HepG2 (cell line): Measurements from ENCODE around the gene AVPR1A. TPM values are rescaled to one million over a fixed set of nuclear protein-coding genes. Genes with fewer than 3 reads are reported as not detected.

Source experiments
- ATF2 ChIP-seq: sonication (generic); formaldehyde crosslinking; IDR thresholded peaks from 2 replicates; pipeline ENCODE4 v1.4.0; 2020; ENCODE audit warnings: missing genetic modification reagents
- ATF4 ChIP-seq, 2 experiments: fragments of 450-650 bp in 1 of 2; sonication (generic) in 1 of 2; formaldehyde crosslinking; IDR thresholded peaks; 2 replicates each; pipeline versions ENCODE4 v1.5.0 to v1.8.0; 2020 to 2022; ENCODE audit warnings: mild to moderate bottlenecking in 1 of 2, missing genetic modification reagents in 1 of 2
- ATM ChIP-seq: fragments of 450-650 bp; IDR thresholded peaks from 2 replicates; pipeline ENCODE4 v1.7.1; 2017; ENCODE audit warnings: mild to moderate bottlenecking, borderline replicate concordance
- CEBPB ChIP-seq: IDR thresholded peaks from 2 replicates; pipeline ENCODE4 v1.6.1; 2011; ENCODE audit warnings: low read depth, low read length, improper control_type of control experiment, borderline replicate concordance
- CEBPG ChIP-seq: IDR thresholded peaks from 2 replicates; pipeline ENCODE4 v1.6.1; 2016
- FOSL1 ChIP-seq: sonication (generic); formaldehyde crosslinking; IDR thresholded peaks from 2 replicates; pipeline ENCODE4 v1.9.0; 2021; ENCODE audit warnings: missing genetic modification reagents, borderline replicate concordance
- HNF4A ChIP-seq: sonication (generic); formaldehyde crosslinking; IDR thresholded peaks from 2 replicates; pipeline ENCODE4 v1.4.0; 2020; ENCODE audit warnings: missing genetic modification reagents
- KIAA2018 ChIP-seq: sonication (generic); formaldehyde crosslinking; IDR thresholded peaks from 2 replicates; pipeline ENCODE4 v1.5.0; 2020; ENCODE audit warnings: mild to moderate bottlenecking, missing genetic modification reagents, borderline replicate concordance
- SMAD1 ChIP-seq: sonication (generic); formaldehyde crosslinking; IDR thresholded peaks from 2 replicates; pipeline ENCODE4 v1.4.0; 2020; ENCODE audit warnings: missing genetic modification reagents, low read depth, mild to moderate bottlenecking, borderline replicate concordance
- SMAD9 ChIP-seq: sonication (generic); formaldehyde crosslinking; IDR thresholded peaks from 2 replicates; pipeline ENCODE4 v1.5.1; 2020; ENCODE audit warnings: mild to moderate bottlenecking, missing genetic modification reagents
- SMC3 ChIP-seq: IDR thresholded peaks from 2 replicates; pipeline ENCODE4 v1.6.1; 2011; ENCODE audit warnings: low read length, improper control_type of control experiment
- SOX6 ChIP-seq, 2 experiments: fragments of 450-650 bp in 1 of 2; sonication (generic) in 1 of 2; formaldehyde crosslinking in 1 of 2; IDR thresholded peaks; 2 replicates each; pipeline versions ENCODE4 v1.4.0 to v1.6.1; 2017 to 2020; ENCODE audit warnings: antibody characterized with exemption in 1 of 2, mild to moderate bottlenecking in 1 of 2, missing genetic modification reagents in 1 of 2
- WIZ ChIP-seq: sonication (generic); formaldehyde crosslinking; IDR thresholded peaks from 2 replicates; pipeline ENCODE4 v1.5.1; 2020; ENCODE audit warnings: mild to moderate bottlenecking, missing genetic modification reagents
- ZBTB1 ChIP-seq: sonication (generic); formaldehyde crosslinking; IDR thresholded peaks from 2 replicates; pipeline ENCODE4 v1.4.0; 2020; ENCODE audit warnings: missing genetic modification reagents, borderline replicate concordance
- ZNF282 ChIP-seq: fragments of 450-650 bp; IDR thresholded peaks from 2 replicates; pipeline ENCODE4 v1.6.1; 2018; ENCODE audit not compliant: partially characterized antibody
- ZNF460 ChIP-seq: sonication (generic); formaldehyde crosslinking; IDR thresholded peaks from 2 replicates; pipeline ENCODE4 v1.5.1; 2020; ENCODE audit warnings: missing genetic modification reagents, mild to moderate bottlenecking, borderline replicate concordance
- ZNF562 ChIP-seq: sonication (generic); formaldehyde crosslinking; IDR thresholded peaks from 2 replicates; pipeline ENCODE4 v1.8.0; 2022; ENCODE audit warnings: missing genetic modification reagents, borderline replicate concordance
- ZNF569 ChIP-seq: sonication (generic); formaldehyde crosslinking; IDR thresholded peaks from 2 replicates; pipeline ENCODE4 v1.5.0; 2020; ENCODE audit warnings: mild to moderate bottlenecking, missing genetic modification reagents, moderate library complexity, borderline replicate concordance
- ZNF781 ChIP-seq: sonication (generic); formaldehyde crosslinking; IDR thresholded peaks from 2 replicates; pipeline ENCODE4 v1.5.1; 2020; ENCODE audit warnings: borderline replicate concordance, mild to moderate bottlenecking, missing genetic modification reagents; ENCODE audit errors: not compliant biosample characterization
- ZSCAN29 ChIP-seq: sonication (generic); formaldehyde crosslinking; conservative IDR thresholded peaks from 2 replicates; pipeline ENCODE4 v1.4.0; 2020; ENCODE audit warnings: mild to moderate bottlenecking, missing genetic modification reagents
- polyA plus RNA-seq, 8 experiments: library from polyadenylated mRNA; depleted of rRNA in 3 of 8; stranded (reverse) in 7 of 8; unstranded in 1 of 8; fragments of >200 nt; fragmentation: Illumina TruSeq in 4 of 8; extraction: Trizol in 4 of 8; gene quantifications; 2 replicates each; pipeline versions ENCODE4 v1.2.1 to v1.2.3, GENCODE V29; 2011 to 2016; ENCODE audit warnings: low read depth in 4 of 8, missing spikeins in 1 of 8, mixed read lengths in 1 of 8; ENCODE audit not compliant: insufficient read depth in 1 of 8
- total RNA-seq, 5 experiments: library from RNA; depleted of rRNA; stranded (reverse); fragments of >200 nt; fragmentation: Illumina TruSeq; extraction: Trizol; gene quantifications; 2 replicates each; pipeline ENCODE4 v1.2.3, GENCODE V29; 2016; ENCODE audit warnings: low read depth in 1 of 5

The AVPR1A gene
- total and polyA plus RNA-seq, 2 of the 13 experiments (the other 11 are each of a cell fraction or from before 2014, with no cell fraction given), result not detected

GRCh38 chr12:63095369-63095980, 55.5 kb downstream of the AVPR1A start (continued):
- TF ChIP-seq KIAA2018 (CRISPR knock-in tag) (no peak), ZBTB1 (CRISPR knock-in tag) (no peak), ATF2 (CRISPR knock-in tag) (peak; percentile 22; the same call in 1 of the 2 replicates), ZSCAN29 (no peak), ZNF562 (CRISPR knock-in tag) (no peak), SMAD9 (CRISPR knock-in tag) (no peak), ZNF460 (peak; percentile 78; the same call in 1 of the 2 replicates), FOSL1 (CRISPR knock-in tag) (no peak), WIZ (CRISPR knock-in tag) (no peak), SMC3 (no peak), ZNF781 (CRISPR knock-in tag) (peak; percentile 19), ZNF282 (no peak), ATF4 (CRISPR knock-in tag; IDR thresholded peaks at IDR 0.05) (peak in 1 of 2 experiments; percentile 87; a peak in 2 of 4 replicates), CEBPB (peak; percentile 79), HNF4A (CRISPR knock-in tag) (peak; percentile 73), ATM (no peak), SMAD1 (CRISPR knock-in tag) (no peak), SOX6 (IDR thresholded peaks at IDR 0.05) (no peak), SOX6 (CRISPR knock-in tag; IDR thresholded peaks at IDR 0.05) (peak; percentile 46; the same call in 1 of the 2 replicates), ZNF569 (CRISPR knock-in tag) (no peak), CEBPG (CRISPR knock-in tag) (peak; percentile 85)
